D341Med (cell line): ENCODE data around the gene MCL1.
A peak's percentile ranks its signal among the peaks of the same experiment; 100 is the strongest.

Source experiments
- DNase-seq: peaks from one replicate; pipeline ENCODE4 v3.0.0; 2012; ENCODE audit warnings: low spot score

MCL1 gene

GRCh38 chr1:150555971-150556865 lies 23.2 kb downstream of the MCL1 start:
- DNase-seq: peak; percentile 24

GRCh38 chr1:150555198-150555970 lies 24.0 kb downstream of the MCL1 start:
- DNase-seq: no peak

GRCh38 chr1:150554086-150554452 lies 25.3 kb downstream of the MCL1 start:
- peak; percentile 27 for DNase-seq

GRCh38 chr1:150553392-150554085 lies 25.9 kb downstream of the MCL1 start:
- DNase-seq: peak; percentile 28

GRCh38 chr1:150552911-150553289 lies 26.5 kb downstream of the MCL1 start:
- DNase-seq: peak; percentile 30

- peak; percentile 37 for DNase-seq
These were observed 27.1 kb downstream of the MCL1 start for GRCh38 chr1:150552128-150552910.

GRCh38 chr1:150551784-150552127 lies 27.7 kb downstream of the MCL1 start:
- DNase-seq: peak; percentile 28

GRCh38 chr1:150551051-150551783 lies 28.2 kb downstream of the MCL1 start:
- peak; percentile 50 for DNase-seq

- peak; percentile 51 for DNase-seq
These were observed 29.0 kb downstream of the MCL1 start for GRCh38 chr1:150550222-150551050.

GRCh38 chr1:150549496-150550221 lies 29.8 kb downstream of the MCL1 start:
- DNase-seq: peak; percentile 41

- DNase-seq: peak; percentile 93
These were observed 30.5 kb downstream of the MCL1 start, which contains the start of gene ADAMTSL4 for GRCh38 chr1:150548632-150549495. TSS of gene ADAMTSL4 (plus strand) at chr1:150549408. CDS start at chr1:150552289, 2,881 bp downstream.

GRCh38 chr1:150548324-150548631 lies 31.1 kb downstream of the MCL1 start:
- no peak for DNase-seq

GRCh38 chr1:150546294-150546937 lies 33.0 kb downstream of the MCL1 start:
- no peak for DNase-seq

- no peak for DNase-seq
These were observed 33.9 kb downstream of the MCL1 start for GRCh38 chr1:150545486-150546032.

- DNase-seq: peak; percentile 30
These were observed 35.2 kb downstream of the MCL1 start for GRCh38 chr1:150544204-150544603.

GRCh38 chr1:150543500-150544143 lies 35.8 kb downstream of the MCL1 start:
- DNase-seq: peak; percentile 44
